ENCODE data around the gene FAM13B.

GRCh38 chr5:137901011-137901817 is 131.7 kb downstream of the FAM13B start:
- TF ChIP-seq, protein P1, sequence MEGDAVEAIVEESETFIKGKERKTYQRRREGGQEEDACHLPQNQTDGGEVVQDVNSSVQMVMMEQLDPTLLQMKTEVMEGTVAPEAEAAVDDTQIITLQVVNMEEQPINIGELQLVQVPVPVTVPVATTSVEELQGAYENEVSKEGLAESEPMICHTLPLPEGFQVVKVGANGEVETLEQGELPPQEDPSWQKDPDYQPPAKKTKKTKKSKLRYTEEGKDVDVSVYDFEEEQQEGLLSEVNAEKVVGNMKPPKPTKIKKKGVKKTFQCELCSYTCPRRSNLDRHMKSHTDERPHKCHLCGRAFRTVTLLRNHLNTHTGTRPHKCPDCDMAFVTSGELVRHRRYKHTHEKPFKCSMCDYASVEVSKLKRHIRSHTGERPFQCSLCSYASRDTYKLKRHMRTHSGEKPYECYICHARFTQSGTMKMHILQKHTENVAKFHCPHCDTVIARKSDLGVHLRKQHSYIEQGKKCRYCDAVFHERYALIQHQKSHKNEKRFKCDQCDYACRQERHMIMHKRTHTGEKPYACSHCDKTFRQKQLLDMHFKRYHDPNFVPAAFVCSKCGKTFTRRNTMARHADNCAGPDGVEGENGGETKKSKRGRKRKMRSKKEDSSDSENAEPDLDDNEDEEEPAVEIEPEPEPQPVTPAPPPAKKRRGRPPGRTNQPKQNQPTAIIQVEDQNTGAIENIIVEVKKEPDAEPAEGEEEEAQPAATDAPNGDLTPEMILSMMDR (IDR thresholded peaks at IDR 0.05; ENCODE audit: insufficient read depth, low read depth, low read length) = no peak
- no peak for TF ChIP-seq EZH2 (IDR thresholded peaks at IDR 0.05; ENCODE audit: insufficient read depth, low read length)
